Neural progenitor cell (in vitro differentiated cells): ENCODE results near the gene ZNF500.

Source experiments
- EZH2 ChIP-seq: fragments of 200-600 bp; sonication (generic); IDR thresholded peaks from 2 replicates; pipeline ENCODE4 v1.6.1; 2017; ENCODE audit warnings: antibody characterized with exemption, mild to moderate bottlenecking, moderate library complexity
- EZH2phosphoT487 ChIP-seq: fragments of 200-600 bp; sonication (generic); IDR thresholded peaks from 2 replicates; pipeline ENCODE4 v1.6.1; 2017; ENCODE audit warnings: antibody characterized with exemption
- TF ChIP-seq, protein P1 (sequence below): fragments of 200-600 bp; sonication (generic); IDR thresholded peaks from 2 replicates; pipeline ENCODE4 v1.5.1; 2017; ENCODE audit warnings: antibody characterized with exemption, mild to moderate bottlenecking

DNA sequence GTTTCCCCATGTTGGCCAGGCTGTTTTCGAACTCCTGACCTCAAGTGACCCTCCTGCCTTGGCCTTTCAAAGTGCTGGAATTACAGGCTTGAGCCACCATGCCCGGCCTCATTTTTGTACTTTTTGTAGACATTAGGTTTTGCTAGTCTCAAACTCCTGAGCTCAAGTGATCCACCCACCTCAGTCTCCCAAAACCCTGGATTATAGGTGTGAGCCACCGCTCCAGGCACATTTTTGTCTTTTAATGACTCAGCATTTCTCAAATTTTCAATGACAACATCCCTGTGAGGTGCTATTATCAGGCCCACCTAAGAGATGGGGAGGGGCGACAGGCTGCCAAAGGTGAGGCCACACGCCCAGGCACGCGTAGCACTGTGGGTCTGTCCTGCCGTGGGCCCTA is 20.1 kb upstream of the ZNF500 start:
- TF ChIP-seq, protein P1, sequence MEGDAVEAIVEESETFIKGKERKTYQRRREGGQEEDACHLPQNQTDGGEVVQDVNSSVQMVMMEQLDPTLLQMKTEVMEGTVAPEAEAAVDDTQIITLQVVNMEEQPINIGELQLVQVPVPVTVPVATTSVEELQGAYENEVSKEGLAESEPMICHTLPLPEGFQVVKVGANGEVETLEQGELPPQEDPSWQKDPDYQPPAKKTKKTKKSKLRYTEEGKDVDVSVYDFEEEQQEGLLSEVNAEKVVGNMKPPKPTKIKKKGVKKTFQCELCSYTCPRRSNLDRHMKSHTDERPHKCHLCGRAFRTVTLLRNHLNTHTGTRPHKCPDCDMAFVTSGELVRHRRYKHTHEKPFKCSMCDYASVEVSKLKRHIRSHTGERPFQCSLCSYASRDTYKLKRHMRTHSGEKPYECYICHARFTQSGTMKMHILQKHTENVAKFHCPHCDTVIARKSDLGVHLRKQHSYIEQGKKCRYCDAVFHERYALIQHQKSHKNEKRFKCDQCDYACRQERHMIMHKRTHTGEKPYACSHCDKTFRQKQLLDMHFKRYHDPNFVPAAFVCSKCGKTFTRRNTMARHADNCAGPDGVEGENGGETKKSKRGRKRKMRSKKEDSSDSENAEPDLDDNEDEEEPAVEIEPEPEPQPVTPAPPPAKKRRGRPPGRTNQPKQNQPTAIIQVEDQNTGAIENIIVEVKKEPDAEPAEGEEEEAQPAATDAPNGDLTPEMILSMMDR: no peak
- TF ChIP-seq EZH2 (no peak), EZH2phosphoT487 (no peak)
